AG04449 (cell line): ENCODE data around the gene RLN1.

Experiments
- CTCF ChIA-PET: fragments of 350-600 bp; formaldehyde crosslinking; extraction: SDS; loops from one replicate; lab custom pipeline; 2021; ENCODE audit warnings: antibody characterized with exemption; lab: Yijun Ruan, JAX
- POLR2A ChIA-PET: fragments of 400-600, 350-600 bp; formaldehyde crosslinking; extraction: SDS; loops from one replicate; lab custom pipeline; 2020; ENCODE audit warnings: antibody characterized with exemption, inconsistent platforms; lab: Yijun Ruan, JAX
- DNase-seq: peaks from one replicate; pipeline ENCODE4 v3.0.0-alpha.2; 2010; ENCODE audit warnings: low read depth, low spot score
- H3K4me3 ChIP-seq: 2 replicates; pipeline ENCODE4 v1.5.1; 2011; ENCODE audit warnings: low read depth, mild to moderate bottlenecking, control low read depth, low read length
- CTCF ChIP-seq: IDR thresholded peaks from one replicate; pipeline ENCODE4 v1.5.1; 2011; ENCODE audit warnings: mild to moderate bottlenecking, moderate library complexity, low read length, control low read depth, inconsistent platforms; ENCODE audit not compliant: insufficient read depth; ENCODE audit errors: missing control alignments

The RLN1 gene

GRCh38 chr9:5292141-5292540, 47.5 kb downstream of the RLN1 start:
- ChIA-PET POLR2A (no interaction called here), CTCF (no interaction called here)
- no peak for TF ChIP-seq CTCF
- DNase-seq, result no peak
- no peak overlapping the region for H3K4me3 ChIP-seq

- ChIA-PET POLR2A (no interaction called here), CTCF (no interaction called here)
- H3K4me3 ChIP-seq, result no peak overlapping the region
- no peak for TF ChIP-seq CTCF
- DNase-seq, result no peak
Observed at GRCh38 chr9:5288591-5288990, 51.1 kb downstream of the RLN1 start.

GRCh38 chr9:5286262-5286661, 53.4 kb downstream of the RLN1 start:
- ChIA-PET CTCF (no interaction called here), POLR2A (no interaction called here)
- H3K4me3 ChIP-seq, result no peak overlapping the region
- no peak for TF ChIP-seq CTCF
- DNase-seq, result no peak
